ENCODE measurements around the gene ARPC5. TPM values are rescaled to one million over a fixed set of nuclear protein-coding genes. Genes with fewer than 3 reads are reported as not detected.

The ARPC5 gene
- total and polyA plus RNA-seq, 2 donors (not counting 1 experiment from before 2014, with no cell fraction given), result 28.3 to 103 TPM

GRCh38 chr1:183578856-183579255 lies 56.7 kb downstream of the ARPC5 start:
- H3K4me1 Mint-ChIP-seq, result peaks cover 17% of the 10 kb centered on the region
- no peak overlapping the region for H3K4me3 ChIP-seq (ENCODE audit: control extremely low read depth in 1 of 5, extremely low read depth in 1 of 5, insufficient read depth in 1 of 5, low read depth in 2 of 5, low read length in 4 of 5)
- ChIA-PET POLR2A (no interaction called here), CTCF (interaction anchor here (0.9 to 3.3 kb wide), 5 partner anchors 11 to 108 kb away, joined by 3 to 26 read pairs (median 3); partner anchors contain the start of gene NCF2)
- ATAC-seq (ENCODE audit: low read depth) (no peak), DNase-seq (no peak)
- no peaks in the 10 kb centered on the region for H3K9me3 ChIP-seq (ENCODE audit: control extremely low read depth in 1 of 3, control insufficient read depth in 2 of 3, insufficient read depth in 1 of 3, low read length in 2 of 3)
- H3K36me3 ChIP-seq (replicated peaks in 1 of 2; ENCODE audit: control extremely low read depth in 1 of 2, control insufficient read depth in 1 of 2, extremely low read depth in 1 of 2, insufficient read depth in 2 of 2, low read length in 1 of 2), result peaks cover 4 to 8% of the 10 kb centered on the region in 2 experiments
- no peak overlapping the region for H3K27ac ChIP-seq (ENCODE audit: low read length in 2 of 2)
- H3K27me3 Mint-ChIP-seq, result no peaks in the 10 kb centered on the region
- H3K9me3 Mint-ChIP-seq (ENCODE audit: insufficient read depth), result no peaks in the 10 kb centered on the region
- no peak overlapping the region for H3K9ac ChIP-seq (ENCODE audit: low read length)
- no peak overlapping the region for H3K4me3 Mint-ChIP-seq
- intact Hi-C loops (cut with micrococcal nuclease), result no loop called here
- peaks cover 22 to 29% of the 10 kb centered on the region in 2 donors for H3K4me1 ChIP-seq (ENCODE audit: control insufficient read depth in 2 of 2, insufficient read depth in 2 of 2, low read length in 2 of 2)
- 100% methylated on average over 1 of the region's 2 CpGs for WGBS (ENCODE audit: insufficient coverage)
- H3K27ac Mint-ChIP-seq, result no peak overlapping the region
- no peaks in the 10 kb centered on the region for H4K20me1 ChIP-seq (ENCODE audit: control insufficient read depth, insufficient read depth, low read length, poor library complexity, severe bottlenecking)
- peaks cover 4% of the 10 kb centered on the region for H3K79me2 ChIP-seq (ENCODE audit: control insufficient read depth, insufficient read depth, low read length)
- TF ChIP-seq EZH2 (IDR thresholded peaks at IDR 0.05; ENCODE audit: borderline replicate concordance, insufficient read depth, low read depth, low read length, poor library complexity, severe bottlenecking), result no peak
- TF ChIP-seq CTCF (IDR thresholded peaks at IDR 0.05), result no peak
- H3K27me3 ChIP-seq (replicated peaks in 1 of 4; ENCODE audit: control extremely low read depth in 1 of 4, control insufficient read depth in 3 of 4, insufficient read depth in 4 of 4, low read length in 3 of 4), result no peaks in the 10 kb centered on the region
- no peak overlapping the region for H2AFZ ChIP-seq (ENCODE audit: insufficient read depth, low read depth, low read length, poor library complexity, severe bottlenecking)
- H3K4me2 ChIP-seq (replicated peaks; ENCODE audit: low read depth, low read length, poor library complexity, severe bottlenecking), result no peak overlapping the region

GRCh38 chr1:183577897-183578465 lies 57.6 kb downstream of the ARPC5 start:
- Mint-ChIP-seq H3K27ac (no peak overlapping the region), H3K4me3 (no peak overlapping the region), H3K4me1 (peaks cover 15% of the 10 kb centered on the region), H3K27me3 (no peaks in the 10 kb centered on the region), H3K9me3 (ENCODE audit: insufficient read depth) (no peaks in the 10 kb centered on the region)
- intact Hi-C loops (cut with micrococcal nuclease), result no loop called here
- no peak overlapping the region for H2AFZ ChIP-seq (ENCODE audit: insufficient read depth, low read depth, low read length, poor library complexity, severe bottlenecking)
- H4K20me1 ChIP-seq (ENCODE audit: control insufficient read depth, insufficient read depth, low read length, poor library complexity, severe bottlenecking), result no peaks in the 10 kb centered on the region
- no peak overlapping the region for H3K4me3 ChIP-seq (ENCODE audit: control extremely low read depth in 1 of 5, extremely low read depth in 1 of 5, insufficient read depth in 1 of 5, low read depth in 2 of 5, low read length in 4 of 5)
- no peaks in the 10 kb centered on the region for H3K27me3 ChIP-seq (replicated peaks in 1 of 4; ENCODE audit: control extremely low read depth in 1 of 4, control insufficient read depth in 3 of 4, insufficient read depth in 4 of 4, low read length in 3 of 4)
- H3K36me3 ChIP-seq (replicated peaks in 1 of 2; ENCODE audit: control extremely low read depth in 1 of 2, control insufficient read depth in 1 of 2, extremely low read depth in 1 of 2, insufficient read depth in 2 of 2, low read length in 1 of 2), result peaks cover 5 to 13% of the 10 kb centered on the region in 2 experiments
- no peak overlapping the region for H3K4me2 ChIP-seq (replicated peaks; ENCODE audit: low read depth, low read length, poor library complexity, severe bottlenecking)
- H3K9ac ChIP-seq (ENCODE audit: low read length), result no peak overlapping the region
- peaks cover 4% of the 10 kb centered on the region for H3K79me2 ChIP-seq (ENCODE audit: control insufficient read depth, insufficient read depth, low read length)
- DNase-seq (no peak), ATAC-seq (ENCODE audit: low read depth) (no peak)
- no peaks in the 10 kb centered on the region for H3K9me3 ChIP-seq (ENCODE audit: control extremely low read depth in 1 of 3, control insufficient read depth in 2 of 3, insufficient read depth in 1 of 3, low read length in 2 of 3)
- ChIA-PET CTCF (interaction anchor here (1.1 to 3.3 kb wide), 4 partner anchors 12 to 31 kb away, joined by 3 to 26 read pairs (median 3); partner anchors contain the start of gene NCF2), POLR2A (no interaction called here)
- H3K27ac ChIP-seq (ENCODE audit: low read length in 2 of 2), result no peak overlapping the region
- TF ChIP-seq EZH2 (IDR thresholded peaks at IDR 0.05; ENCODE audit: borderline replicate concordance, insufficient read depth, low read depth, low read length, poor library complexity, severe bottlenecking) (no peak), CTCF (IDR thresholded peaks at IDR 0.05) (no peak)
- peaks cover 22 to 29% of the 10 kb centered on the region in 2 donors for H3K4me1 ChIP-seq (ENCODE audit: control insufficient read depth in 2 of 2, insufficient read depth in 2 of 2, low read length in 2 of 2)
- WGBS (ENCODE audit: insufficient coverage), result 66% methylated on average over 4 of the region's 7 CpGs
